Nasal cavity respiratory epithelium epithelial cell of viscerocranial mucosa (primary cell): ENCODE data around the gene NMS. TPM values are rescaled to one million over a fixed set of nuclear protein-coding genes. Genes with fewer than 3 reads are reported as not detected.

Experiments
- total RNA-seq: library from RNA; depleted of rRNA; stranded (reverse); fragments of >200 nt; gene quantifications from 2 replicates; pipeline ENCODE4 v1.2.3, GENCODE V29; 2014

NMS gene
- total RNA-seq: not detected in 2 replicates

GRCh38 chr2:100470182-100470581 is at the start of gene NMS:
Gene NMS (plus strand): TSS chr2:100470482. CDS start chr2:100470489, 7 bp downstream.

Other genes starting within 250 kb of the NMS start
- under 0.01 TPM in 1 of 2 replicates, not detected in the other for gene LONRF2, start 148.0 kb upstream of the NMS start, total RNA-seq
- gene CHST10, start 52.8 kb upstream of the NMS start, total RNA-seq: 0.34 and 2.0 TPM in 2 replicates
- 28.0 and 43.1 TPM in 2 replicates for gene PDCL3, start 92.5 kb downstream of the NMS start, total RNA-seq